OCI-LY3 (cell line): ENCODE results near the gene IBTK.

Experiments used
- H2AFZ ChIP-seq: fragments of 200-600, 300-600 bp; shearing (Covaris generic); 2 replicates; pipeline ENCODE4 v1.6.0; 2014; ENCODE audit warnings: antibody characterized with exemption, low read depth, low read length
- H3K27ac ChIP-seq: fragments of 200-600, 300-600 bp; sonication (generic); 2 replicates; pipeline ENCODE4 v1.5.1; 2014; ENCODE audit warnings: mild to moderate bottlenecking, low read length, moderate library complexity, mixed read lengths
- H3K27me3 ChIP-seq: fragments of 200-600, 300-600 bp; sonication (generic); 2 replicates; pipeline ENCODE4 v1.6.1; 2014; ENCODE audit warnings: low read depth, low read length, mixed read lengths
- H3K36me3 ChIP-seq: fragments of 200-600, 300-600 bp; sonication (generic); replicated peaks from 2 replicates; pipeline ENCODE3; 2014; ENCODE audit warnings: low read depth, low read length, mixed read lengths
- H3K4me1 ChIP-seq: fragments of 300-600, 200-600 bp; sonication (generic); 2 replicates; pipeline ENCODE4 v1.6.1; 2014; ENCODE audit warnings: low read length, mixed read lengths
- H3K4me2 ChIP-seq: fragments of 200-600, 300-600 bp; sonication (generic); 2 replicates; pipeline ENCODE4 v1.6.1; 2014; ENCODE audit warnings: low read length, mixed read lengths
- H3K4me3 ChIP-seq: fragments of 300-600, 200-600 bp; sonication (generic); 2 replicates; pipeline ENCODE4 v1.5.1; 2014; ENCODE audit warnings: antibody characterized with exemption, mild to moderate bottlenecking, low read length, moderate library complexity
- H3K79me2 ChIP-seq: fragments of 300-600, 200-600 bp; shearing (Covaris generic); 2 replicates; pipeline ENCODE4 v1.6.1; 2014; ENCODE audit warnings: mild to moderate bottlenecking, low read length, mixed read lengths
- H3K9ac ChIP-seq: fragments of 300-600, 200-600 bp; shearing (Covaris generic); 2 replicates; pipeline ENCODE4 v1.6.0; 2014; ENCODE audit warnings: mild to moderate bottlenecking, low read length, moderate library complexity
- H3K9me3 ChIP-seq: fragments of 200-600, 300-600 bp; shearing (Covaris generic); 2 replicates; pipeline ENCODE4 v1.6.1; 2014; ENCODE audit warnings: low read length, mixed read lengths; ENCODE audit not compliant: insufficient read depth
- H4K20me1 ChIP-seq: fragments of 200-600, 300-600 bp; sonication (generic); 2 replicates; pipeline ENCODE4 v1.6.1; 2016; ENCODE audit warnings: low read length, mixed read lengths; ENCODE audit not compliant: insufficient read depth
- EZH2phosphoT487 ChIP-seq: fragments of 200-600 bp; shearing (Covaris generic); IDR thresholded peaks from 2 replicates; pipeline ENCODE4 v1.6.1; 2018; ENCODE audit warnings: antibody characterized with exemption, mixed run types, low read depth
- TF ChIP-seq, protein P1 (sequence below): fragments of 200-600, 300-600 bp; sonication (generic); IDR thresholded peaks from 2 replicates; pipeline ENCODE4 v1.5.1; 2014; ENCODE audit warnings: antibody characterized with exemption, low read length, low read depth

The IBTK gene

GRCh38 chr6:82216549-82216948 is 31.0 kb downstream of the IBTK start:
- Histone ChIP-seq H3K79me2 (no peaks in the 10 kb centered on the region), H3K9me3 (no peaks in the 10 kb centered on the region), H4K20me1 (no peaks in the 10 kb centered on the region), H3K27me3 (no peaks in the 10 kb centered on the region), H3K4me3 (peak overlapping the region; percentile 45), H3K36me3 (peaks cover 52% of the 10 kb centered on the region), H3K4me1 (peaks cover 23% of the 10 kb centered on the region), H3K27ac (peak overlapping the region; percentile 84), H3K4me2 (peak overlapping the region; percentile 64), H3K9ac (peak overlapping the region; percentile 42), H2AFZ (no peak overlapping the region)
- TF ChIP-seq EZH2phosphoT487 = no peak
- TF ChIP-seq, protein P1, sequence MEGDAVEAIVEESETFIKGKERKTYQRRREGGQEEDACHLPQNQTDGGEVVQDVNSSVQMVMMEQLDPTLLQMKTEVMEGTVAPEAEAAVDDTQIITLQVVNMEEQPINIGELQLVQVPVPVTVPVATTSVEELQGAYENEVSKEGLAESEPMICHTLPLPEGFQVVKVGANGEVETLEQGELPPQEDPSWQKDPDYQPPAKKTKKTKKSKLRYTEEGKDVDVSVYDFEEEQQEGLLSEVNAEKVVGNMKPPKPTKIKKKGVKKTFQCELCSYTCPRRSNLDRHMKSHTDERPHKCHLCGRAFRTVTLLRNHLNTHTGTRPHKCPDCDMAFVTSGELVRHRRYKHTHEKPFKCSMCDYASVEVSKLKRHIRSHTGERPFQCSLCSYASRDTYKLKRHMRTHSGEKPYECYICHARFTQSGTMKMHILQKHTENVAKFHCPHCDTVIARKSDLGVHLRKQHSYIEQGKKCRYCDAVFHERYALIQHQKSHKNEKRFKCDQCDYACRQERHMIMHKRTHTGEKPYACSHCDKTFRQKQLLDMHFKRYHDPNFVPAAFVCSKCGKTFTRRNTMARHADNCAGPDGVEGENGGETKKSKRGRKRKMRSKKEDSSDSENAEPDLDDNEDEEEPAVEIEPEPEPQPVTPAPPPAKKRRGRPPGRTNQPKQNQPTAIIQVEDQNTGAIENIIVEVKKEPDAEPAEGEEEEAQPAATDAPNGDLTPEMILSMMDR = no peak

DNA sequence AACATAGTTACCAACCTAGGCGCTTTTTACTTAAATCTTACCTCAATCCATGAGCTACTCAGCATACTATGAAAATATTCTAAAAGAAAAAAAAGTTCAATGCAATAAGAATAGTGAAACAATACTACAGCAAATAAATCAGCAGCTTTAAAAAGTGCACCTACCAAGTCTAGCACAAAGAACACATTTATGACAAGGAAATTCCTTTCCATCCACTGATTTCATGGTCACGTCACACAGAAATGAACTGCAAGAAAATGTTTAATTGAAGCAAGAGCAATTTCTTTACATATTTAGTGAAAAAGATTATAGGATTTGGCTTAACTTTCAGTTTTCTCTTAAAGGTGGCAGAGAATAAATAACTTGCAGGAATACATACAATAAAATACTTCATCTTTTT is 36.2 kb downstream of the IBTK start:
- Histone ChIP-seq H3K27me3 (no peaks in the 10 kb centered on the region), H3K4me3 (no peak overlapping the region), H2AFZ (no peak overlapping the region), H3K9ac (no peak overlapping the region), H3K36me3 (peaks cover 55% of the 10 kb centered on the region), H3K79me2 (no peaks in the 10 kb centered on the region), H3K9me3 (no peaks in the 10 kb centered on the region), H4K20me1 (no peaks in the 10 kb centered on the region), H3K4me2 (no peak overlapping the region), H3K4me1 (peaks cover 15% of the 10 kb centered on the region), H3K27ac (no peak overlapping the region)
- TF ChIP-seq EZH2phosphoT487 = no peak
- TF ChIP-seq, protein P1 = no peak

DNA sequence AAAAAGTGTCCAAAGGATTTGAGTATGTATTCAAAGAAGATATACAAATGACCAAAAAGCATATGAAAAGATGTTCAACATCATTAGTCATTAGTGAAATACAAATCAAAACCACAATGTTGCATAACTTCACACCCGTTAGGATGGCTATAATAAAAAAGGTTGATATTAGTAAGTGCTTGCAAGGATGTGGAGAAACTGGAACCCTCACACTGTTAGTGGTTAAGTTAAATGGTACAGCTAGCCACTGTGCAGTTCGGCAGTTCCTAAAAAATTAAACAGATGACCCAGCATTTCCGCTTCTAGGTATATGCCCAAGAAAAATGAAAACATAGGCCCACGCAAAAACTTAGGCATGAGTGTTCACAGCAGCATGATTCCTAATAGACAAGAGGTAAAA is 38.6 kb downstream of the IBTK start:
- H3K27me3 ChIP-seq = no peaks in the 10 kb centered on the region

DNA sequence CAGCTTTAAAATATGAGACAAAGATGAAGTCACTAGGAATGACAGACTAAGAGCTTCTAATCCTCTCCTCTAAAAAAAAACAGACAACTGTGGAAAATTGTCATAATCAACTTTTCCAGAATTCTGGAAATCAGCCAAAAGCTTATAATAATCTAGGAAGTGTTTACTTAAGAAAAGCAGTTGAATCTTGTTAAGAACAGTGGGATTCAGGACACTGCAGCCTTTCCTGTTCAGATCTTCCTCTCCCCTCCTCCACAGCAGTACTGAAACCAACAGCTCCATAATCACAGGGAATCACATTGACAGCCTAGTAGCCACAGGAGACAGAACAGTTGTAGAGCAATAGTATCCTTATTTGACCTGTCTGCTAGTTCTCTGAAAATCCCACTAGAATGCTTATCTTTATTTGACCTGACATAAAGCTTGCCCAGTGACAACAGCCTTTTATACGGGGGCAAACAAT is 41.6 kb downstream of the IBTK start:
- Histone ChIP-seq H3K36me3 (peaks cover 60% of the 10 kb centered on the region), H2AFZ (no peak overlapping the region), H3K27me3 (no peaks in the 10 kb centered on the region), H3K4me1 (peaks cover 16% of the 10 kb centered on the region), H3K27ac (no peak overlapping the region), H3K9ac (no peak overlapping the region), H3K79me2 (no peaks in the 10 kb centered on the region), H4K20me1 (no peaks in the 10 kb centered on the region), H3K9me3 (no peaks in the 10 kb centered on the region), H3K4me2 (no peak overlapping the region), H3K4me3 (no peak overlapping the region)
- TF ChIP-seq EZH2phosphoT487 = no peak
- TF ChIP-seq, protein P1 = no peak

More for the DNA sequence above, 38.6 kb downstream of the IBTK start:
- Histone ChIP-seq H3K79me2 (no peaks in the 10 kb centered on the region), H3K9ac (no peak overlapping the region), H3K4me3 (no peak overlapping the region), H3K27ac (no peak overlapping the region), H4K20me1 (no peaks in the 10 kb centered on the region), H3K4me2 (no peak overlapping the region), H3K36me3 (peaks cover 50% of the 10 kb centered on the region), H2AFZ (no peak overlapping the region), H3K9me3 (no peaks in the 10 kb centered on the region), H3K4me1 (peaks cover 14% of the 10 kb centered on the region)
- TF ChIP-seq, protein P1 = no peak
- TF ChIP-seq EZH2phosphoT487 = no peak
